Vagina (tissue), 2 donors: ENCODE data around the gene AP1G2.

Source experiments
- POLR2A ChIP-seq, 2 donors: fragments of 450-650 bp; IDR thresholded peaks; one replicate each; pipeline ENCODE4 v1.6.1; 2017; ENCODE audit warnings: antibody characterized with exemption in 2 of 2, mild to moderate bottlenecking in 2 of 2, moderate library complexity in 2 of 2
- TF ChIP-seq, protein P1 (sequence below), 3 experiments: fragments of 450-650 bp in 2 of 3; fragments of 200-600 bp in 1 of 3; sonication (generic) in 1 of 3; IDR thresholded peaks; one replicate each; pipeline ENCODE4 v1.5.1; 2017 to 2019; ENCODE audit warnings: antibody characterized with exemption in 3 of 3, mild to moderate bottlenecking in 2 of 3, moderate library complexity in 2 of 3

DNA sequence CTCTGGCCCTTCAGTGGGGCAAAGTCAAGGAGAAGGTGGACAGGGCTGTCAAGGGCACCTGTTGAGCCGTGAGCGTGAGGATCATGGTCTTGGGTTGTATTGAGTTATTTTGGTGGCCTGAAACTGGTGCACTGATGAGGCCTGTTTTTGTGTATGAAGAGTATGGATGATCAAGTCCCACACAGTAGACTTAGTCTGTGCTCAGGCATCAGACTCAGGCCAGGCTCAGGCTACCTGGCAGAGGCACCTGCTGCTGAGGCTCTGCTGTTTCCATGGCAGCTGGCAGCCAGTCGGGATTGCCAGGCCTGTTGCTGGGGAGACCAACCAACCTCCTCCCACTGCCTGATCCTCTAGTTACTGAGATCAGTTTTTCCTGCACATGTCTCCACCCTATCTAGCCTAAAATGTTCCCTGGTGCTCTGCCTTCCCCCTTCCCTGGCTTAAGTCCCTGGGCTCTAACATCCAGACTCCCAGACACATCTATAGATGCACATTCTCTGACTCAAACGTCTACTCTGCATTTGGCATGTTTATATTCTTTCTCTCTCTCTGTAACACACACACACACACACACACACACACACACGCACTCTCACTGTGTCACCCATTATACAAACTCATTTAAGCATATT, 5.9 kb upstream of the AP1G2 start:
- TF ChIP-seq, protein P1, sequence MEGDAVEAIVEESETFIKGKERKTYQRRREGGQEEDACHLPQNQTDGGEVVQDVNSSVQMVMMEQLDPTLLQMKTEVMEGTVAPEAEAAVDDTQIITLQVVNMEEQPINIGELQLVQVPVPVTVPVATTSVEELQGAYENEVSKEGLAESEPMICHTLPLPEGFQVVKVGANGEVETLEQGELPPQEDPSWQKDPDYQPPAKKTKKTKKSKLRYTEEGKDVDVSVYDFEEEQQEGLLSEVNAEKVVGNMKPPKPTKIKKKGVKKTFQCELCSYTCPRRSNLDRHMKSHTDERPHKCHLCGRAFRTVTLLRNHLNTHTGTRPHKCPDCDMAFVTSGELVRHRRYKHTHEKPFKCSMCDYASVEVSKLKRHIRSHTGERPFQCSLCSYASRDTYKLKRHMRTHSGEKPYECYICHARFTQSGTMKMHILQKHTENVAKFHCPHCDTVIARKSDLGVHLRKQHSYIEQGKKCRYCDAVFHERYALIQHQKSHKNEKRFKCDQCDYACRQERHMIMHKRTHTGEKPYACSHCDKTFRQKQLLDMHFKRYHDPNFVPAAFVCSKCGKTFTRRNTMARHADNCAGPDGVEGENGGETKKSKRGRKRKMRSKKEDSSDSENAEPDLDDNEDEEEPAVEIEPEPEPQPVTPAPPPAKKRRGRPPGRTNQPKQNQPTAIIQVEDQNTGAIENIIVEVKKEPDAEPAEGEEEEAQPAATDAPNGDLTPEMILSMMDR (IDR thresholded peaks at IDR 0.05), result no peak
- TF ChIP-seq POLR2A (IDR thresholded peaks at IDR 0.05), result no peak
